Gastroesophageal sphincter (tissue), 3 donors: ENCODE measurements around the gene MCM9.

Experiments
- CTCF ChIP-seq, 4 experiments: fragments of 200-600 bp in 2 of 4; fragments of 450-650 bp in 2 of 4; sonication (generic) in 1 of 4; IDR thresholded peaks; one replicate each; pipeline ENCODE4 v1.5.1; 2017 to 2019; ENCODE audit warnings: antibody characterized with exemption in 4 of 4, mild to moderate bottlenecking in 2 of 4, moderate library complexity in 2 of 4
- EP300 ChIP-seq: sonication (generic); formaldehyde crosslinking; IDR thresholded peaks from one replicate; pipeline ENCODE4 v1.6.1; 2017; ENCODE audit warnings: antibody characterized with exemption, mild to moderate bottlenecking

- TF ChIP-seq CTCF (IDR thresholded peaks at IDR 0.05) (no peak), EP300 (no peak)
Observed at GRCh38 chr6:118876814-118877213, 58.1 kb downstream of the MCM9 start.
